Activated CD8-positive, alpha-beta memory T cell treated with anti-CD3 and anti-CD28 coated beads for 1 hour (primary cell): ENCODE data around the gene COQ9.

ENCODE experiments used
- DNase-seq, 2 donors: peaks; one replicate each; pipeline ENCODE4 v3.0.0-alpha.2; 2020; ENCODE audit warnings: low read depth in 1 of 2; ENCODE audit errors: extremely low read depth in 1 of 2

Gene COQ9

GRCh38 chr16:57508035-57508425 is 60.8 kb downstream of the COQ9 start:
- DNase-seq = no peak

DNA sequence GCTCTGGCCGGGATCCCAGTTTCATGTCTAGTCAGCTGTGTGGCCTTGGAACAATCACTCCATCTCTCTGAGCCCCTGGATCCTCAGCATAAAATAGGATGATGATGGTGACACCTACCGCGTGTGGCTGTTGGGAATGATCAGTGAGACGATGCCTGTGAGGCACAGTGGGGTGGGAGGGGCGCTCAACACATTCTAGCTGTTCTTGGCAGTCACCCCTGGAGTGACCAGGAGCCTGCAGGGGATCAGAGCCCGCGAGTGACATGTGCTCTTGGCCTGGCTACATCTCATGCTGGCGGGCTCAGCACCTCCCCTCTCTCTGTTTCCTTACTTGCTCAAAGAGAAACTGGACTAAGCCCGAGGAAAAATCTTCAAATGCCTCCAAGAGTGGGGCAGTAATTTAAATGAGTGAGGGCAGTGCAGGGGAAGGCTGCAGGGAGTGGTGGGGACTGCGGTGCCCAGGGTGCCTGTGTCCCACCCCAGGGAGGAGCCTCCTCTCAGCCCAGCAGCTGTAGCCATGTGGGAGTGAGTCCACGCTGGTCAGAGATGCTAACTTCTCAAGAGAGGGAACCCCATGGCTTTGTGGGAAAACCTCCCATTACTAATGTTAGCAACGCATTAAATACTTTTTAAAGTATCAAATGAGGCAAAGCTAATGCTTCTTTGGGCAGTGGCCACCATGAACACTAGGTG is 62.1 kb downstream of the COQ9 start:
- no peak for DNase-seq

- no peak for DNase-seq
Measured at GRCh38 chr16:57510016-57510871, 63.0 kb downstream of the COQ9 start.
